AG04450 (cell line): ENCODE measurements around the gene SLC17A2. TPM values are rescaled to one million over a fixed set of nuclear protein-coding genes. Genes with fewer than 3 reads are reported as not detected.

Experiments
- CTCF ChIA-PET: fragments of 300-600, 350-600 bp; formaldehyde crosslinking; extraction: SDS; loops from one replicate; lab custom pipeline; 2022; ENCODE audit warnings: antibody characterized with exemption, inconsistent platforms; lab: Charles Lee
- POLR2A ChIA-PET: fragments of 350-600 bp; formaldehyde crosslinking; extraction: SDS; loops from one replicate; lab custom pipeline; 2021; ENCODE audit warnings: antibody characterized with exemption, inconsistent platforms; lab: Yijun Ruan, JAX
- DNase-seq: peaks from one replicate; pipeline ENCODE4 v3.0.0-alpha.2; 2011; ENCODE audit warnings: low read depth, low spot score
- H3K27ac ChIP-seq: one replicate; pipeline ENCODE4 v1.5.1; 2012; ENCODE audit warnings: low read depth, low read length, control low read depth
- H3K27me3 ChIP-seq: one replicate; pipeline ENCODE4 v1.6.0; 2012; ENCODE audit warnings: low read length; ENCODE audit not compliant: control insufficient read depth, insufficient read depth
- H3K4me3 ChIP-seq: 2 replicates; pipeline ENCODE4 v1.5.1; 2011; ENCODE audit warnings: mild to moderate bottlenecking, low read depth, low read length, control low read depth
- H3K9me3 ChIP-seq: 2 replicates; pipeline ENCODE4 v1.5.1; 2012; ENCODE audit warnings: low read length; ENCODE audit not compliant: control insufficient read depth, insufficient read depth
- CTCF ChIP-seq: IDR thresholded peaks from 2 replicates; pipeline ENCODE4 v1.5.1; 2011; ENCODE audit warnings: low read depth, low read length, control low read depth, inconsistent platforms
- polyA plus RNA-seq: library from polyadenylated mRNA; depleted of rRNA; stranded (reverse); fragments of >200 nt; gene quantifications from 2 replicates; pipeline ENCODE4 v1.2.3, GENCODE V29; 2011

The SLC17A2 gene
- polyA plus RNA-seq, 1 experiment, result not detected

GRCh38 chr6:25916330-25916729 lies 14.2 kb downstream of the SLC17A2 start:
- no peaks in the 10 kb centered on the region; the same call in 1 of the 2 replicates for H3K9me3 ChIP-seq
- H3K4me3 ChIP-seq, result no peak overlapping the region
- POLR2A ChIA-PET, result no interaction called here
- no peaks in the 10 kb centered on the region for H3K27me3 ChIP-seq
- TF ChIP-seq CTCF, result no peak
- DNase-seq, result no peak
- no peak overlapping the region for H3K27ac ChIP-seq
- CTCF ChIA-PET, result no interaction called here

DNA sequence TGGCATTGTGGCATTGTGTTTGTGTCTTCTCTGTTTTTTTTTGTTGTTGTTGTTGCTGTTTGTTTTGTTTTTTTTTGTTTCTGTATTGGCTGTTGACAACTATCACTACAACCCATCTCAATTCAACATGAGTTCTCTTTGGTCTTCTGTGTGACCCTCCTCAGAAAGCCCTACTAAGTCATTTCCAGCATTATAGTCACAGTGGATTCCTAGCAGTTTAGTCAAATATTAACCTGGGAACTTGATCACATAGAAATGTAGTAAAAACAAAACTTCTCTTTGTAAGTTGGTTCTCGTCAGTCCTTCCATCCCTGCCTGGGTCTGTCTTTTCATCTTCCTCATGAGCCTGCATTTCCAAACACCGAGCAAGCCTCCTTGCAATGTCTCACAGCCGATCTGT lies 16.8 kb downstream of the SLC17A2 start:
- no peaks in the 10 kb centered on the region for H3K27me3 ChIP-seq
- no peak overlapping the region for H3K4me3 ChIP-seq
- no peak overlapping the region for H3K27ac ChIP-seq
- DNase-seq, result no peak
- TF ChIP-seq CTCF, result no peak
- H3K9me3 ChIP-seq, result no peaks in the 10 kb centered on the region
- ChIA-PET POLR2A (no interaction called here), CTCF (interaction anchor here (0.6 kb wide), 1 partner anchor 125 kb away, joined by 3 read pairs; no protein-coding TSS in a partner anchor)

DNA sequence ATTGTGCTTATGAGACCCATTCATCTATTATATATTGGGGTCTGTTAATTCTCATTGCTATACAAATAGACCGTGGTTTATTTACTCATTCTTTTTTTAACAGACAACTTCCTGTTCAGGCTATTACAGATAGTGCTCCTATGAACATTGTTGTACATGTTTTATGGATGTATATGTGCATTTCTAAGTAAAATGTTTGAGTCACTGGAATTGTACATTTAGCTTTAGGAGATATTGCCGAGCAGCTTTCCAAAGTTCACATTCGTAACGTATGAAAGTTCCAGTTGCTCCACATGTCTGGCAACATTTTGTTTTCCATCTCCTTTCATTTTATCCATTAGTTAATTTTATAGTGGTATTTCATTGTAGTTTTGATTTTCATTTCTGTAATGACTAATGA lies 19.1 kb downstream of the SLC17A2 start:
- ChIA-PET CTCF (no interaction called here), POLR2A (no interaction called here)
- Histone ChIP-seq H3K27ac (no peak overlapping the region), H3K4me3 (no peak overlapping the region), H3K9me3 (no peaks in the 10 kb centered on the region), H3K27me3 (no peaks in the 10 kb centered on the region)
- TF ChIP-seq CTCF, result no peak
- DNase-seq, result no peak

DNA sequence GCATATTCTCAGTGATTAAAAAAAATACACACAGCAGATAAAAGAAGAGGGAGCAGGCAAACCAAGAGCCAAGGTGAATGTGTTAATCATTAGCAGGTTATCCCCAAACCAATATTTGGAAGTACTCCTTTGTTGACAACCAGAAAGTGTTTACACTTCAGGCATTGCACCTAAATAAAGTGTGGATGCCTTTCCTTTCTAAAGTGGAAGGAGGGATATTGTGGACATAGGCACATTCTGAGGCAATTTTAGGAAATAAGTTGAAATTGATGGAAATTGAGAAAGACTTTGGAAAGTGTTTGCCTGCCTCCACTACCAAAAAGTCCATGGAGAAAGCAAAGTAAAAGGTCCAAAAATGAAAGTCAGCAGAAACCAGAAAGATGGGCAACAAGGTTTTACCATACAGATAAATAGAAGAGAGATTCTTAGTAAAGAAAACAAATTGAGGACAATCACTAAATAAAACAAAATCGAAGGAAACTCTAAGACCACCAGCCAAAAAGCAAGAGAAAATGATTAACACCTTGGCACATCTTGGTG lies 22.9 kb downstream of the SLC17A2 start:
- DNase-seq, result no peak
- ChIA-PET CTCF (no interaction called here), POLR2A (no interaction called here)

More for the DNA sequence above, 22.9 kb downstream of the SLC17A2 start:
- TF ChIP-seq CTCF, result no peak
- Histone ChIP-seq H3K4me3 (no peak overlapping the region), H3K27ac (no peak overlapping the region), H3K27me3 (no peaks in the 10 kb centered on the region), H3K9me3 (no peaks in the 10 kb centered on the region)
